Measurements from ENCODE around the gene STK32B.

STK32B gene

DNA sequence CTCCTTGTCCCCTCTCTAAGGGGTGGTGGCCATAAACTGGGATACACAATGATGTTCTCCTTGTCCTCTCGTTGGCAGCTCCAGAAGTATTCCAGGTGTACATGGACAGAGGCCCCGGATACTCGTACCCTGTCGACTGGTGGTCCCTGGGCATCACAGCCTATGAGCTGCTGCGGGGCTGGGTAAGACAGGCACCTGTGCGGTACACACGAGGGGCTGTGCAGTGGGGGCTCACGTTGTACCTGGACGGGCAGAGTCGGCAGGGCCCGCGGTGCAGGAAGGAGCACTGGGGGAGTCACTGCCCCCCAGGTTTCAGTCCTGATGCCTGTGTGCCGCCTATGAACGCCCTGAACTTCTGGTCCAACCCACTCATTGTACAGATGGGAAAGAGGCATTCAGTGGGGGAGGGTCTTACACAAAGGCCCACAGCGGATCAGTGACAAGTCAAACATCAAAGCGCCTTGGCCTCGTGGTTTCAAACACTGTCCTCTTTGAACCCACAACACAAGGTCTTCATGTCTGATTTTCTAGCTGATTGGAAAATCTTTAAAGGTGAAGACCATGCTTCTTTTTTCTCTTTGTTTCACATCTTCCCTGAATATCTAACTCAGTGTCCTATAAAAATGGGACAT, 395.4 kb downstream of the STK32B start:
- DNase-seq (ENCODE audit: low spot score) = no peak

DNA sequence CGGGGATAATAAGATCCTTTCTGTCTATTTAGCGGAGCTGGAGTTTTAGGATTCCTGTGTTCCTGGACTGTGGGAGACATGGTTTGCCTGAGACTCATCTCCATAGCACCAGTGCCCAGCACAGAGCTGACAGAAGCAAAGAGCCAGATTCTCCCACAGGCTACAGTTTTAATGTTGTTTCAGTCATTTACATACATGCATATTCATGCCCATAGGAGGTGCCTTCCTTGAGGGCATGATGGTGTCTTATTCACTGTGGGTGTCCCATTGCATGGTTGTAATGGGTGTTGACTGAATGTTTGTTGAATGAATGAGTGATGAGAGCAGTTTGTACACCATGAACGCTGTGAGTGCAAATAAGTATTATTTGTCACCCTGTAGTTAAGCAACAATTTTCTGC, 396.5 kb downstream of the STK32B start:
- no peak for DNase-seq (ENCODE audit: low spot score)

- no peak for DNase-seq (ENCODE audit: low spot score)
Measured at GRCh38 chr4:5448221-5448620, 396.9 kb downstream of the STK32B start.

DNA sequence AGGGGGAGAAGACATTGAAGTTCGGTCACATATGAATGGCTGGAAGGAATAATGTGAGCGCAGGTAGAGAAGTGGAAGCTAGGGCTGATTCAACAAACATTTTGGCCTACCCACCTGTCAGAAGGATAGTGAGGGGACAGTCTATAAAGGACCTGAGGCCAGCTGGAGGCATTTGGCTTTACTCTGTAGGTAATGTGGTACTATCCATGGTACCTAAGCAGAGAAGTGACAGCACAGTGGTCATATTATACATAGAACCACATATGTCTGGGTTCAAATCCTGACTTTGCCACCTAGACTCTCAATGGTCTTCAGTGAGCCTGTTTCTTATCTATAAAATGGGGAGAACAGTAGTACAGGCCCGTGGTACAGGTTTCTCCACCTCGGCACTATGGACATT, 400.0 kb downstream of the STK32B start:
- no peak for DNase-seq (ENCODE audit: low spot score)

DNA sequence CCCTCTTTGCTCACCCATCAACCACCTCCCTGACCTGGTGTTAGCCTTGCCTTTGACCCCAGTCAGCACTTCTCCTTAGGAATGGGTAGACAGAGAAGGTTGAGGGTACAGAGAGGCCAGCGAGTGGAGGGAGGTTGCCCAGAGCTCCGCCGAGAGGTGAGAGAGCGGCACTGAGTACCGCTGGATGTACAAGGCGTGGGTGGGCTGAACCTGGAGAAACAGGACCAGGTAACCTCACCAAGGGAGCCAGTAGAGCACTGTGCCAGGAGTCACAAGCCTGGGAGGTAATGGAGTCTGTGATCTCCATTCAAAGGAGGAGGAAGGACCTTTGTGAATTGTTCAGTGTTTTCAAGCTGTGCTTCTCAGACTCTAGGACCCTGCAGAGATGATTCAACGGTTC, 400.9 kb downstream of the STK32B start:
- no peak for DNase-seq (ENCODE audit: low spot score)

DNA sequence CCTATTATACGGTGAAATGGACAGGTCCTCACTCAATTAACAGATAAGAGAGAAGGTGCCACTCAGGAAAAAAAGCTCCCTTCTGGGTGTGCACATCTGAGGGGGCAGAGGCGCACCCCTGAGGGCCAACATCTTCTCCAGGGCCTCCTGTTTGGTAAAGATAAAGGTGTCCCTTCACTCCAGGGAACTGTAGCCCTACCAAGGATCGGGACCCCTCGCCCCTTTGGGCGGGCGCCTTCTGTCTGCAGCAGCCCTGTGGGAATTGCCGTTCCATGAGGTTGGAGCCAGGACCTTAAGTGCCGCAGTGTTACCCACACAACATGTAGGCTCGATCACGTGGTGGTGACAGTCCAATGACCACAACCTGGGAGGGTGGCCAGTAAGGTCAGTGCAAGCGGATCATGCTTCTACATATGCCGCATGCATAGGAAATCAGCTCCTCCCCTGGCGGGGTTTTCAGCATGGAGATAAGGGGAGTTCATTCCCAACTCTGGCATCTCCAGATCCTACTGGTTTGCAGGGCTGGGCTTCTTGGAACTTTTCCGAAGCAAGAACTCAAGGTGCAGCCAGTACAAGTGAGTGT, 403.8 kb downstream of the STK32B start:
- DNase-seq (ENCODE audit: low spot score) = no peak

DNA sequence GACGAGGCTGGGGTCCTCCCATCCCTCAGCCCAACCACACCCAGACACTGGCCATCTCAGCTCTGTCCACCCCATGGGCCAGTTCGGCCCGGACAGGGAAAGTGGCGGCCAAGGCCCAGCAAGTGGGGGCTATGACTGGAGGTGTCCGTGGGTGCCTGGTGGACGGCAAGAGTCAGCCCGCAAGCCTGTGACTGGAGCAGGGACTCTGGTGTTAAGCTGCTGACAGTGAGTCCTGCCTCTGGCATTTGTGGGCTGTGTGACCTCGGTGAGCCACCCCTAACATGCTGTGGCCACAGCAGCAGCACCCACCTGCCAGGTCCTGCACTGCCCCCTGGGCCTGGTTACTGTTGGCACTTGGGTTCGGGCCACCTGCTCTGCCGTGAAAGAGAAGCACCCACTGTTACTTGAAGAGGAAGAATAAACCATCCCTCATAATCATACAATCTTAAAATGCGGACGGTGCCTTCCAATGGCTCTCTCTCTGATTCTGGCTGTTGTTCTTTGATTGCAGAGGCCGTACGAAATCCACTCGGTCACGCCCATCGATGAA, 405.1 kb downstream of the STK32B start:
- DNase-seq (ENCODE audit: low spot score) = no peak

DNA sequence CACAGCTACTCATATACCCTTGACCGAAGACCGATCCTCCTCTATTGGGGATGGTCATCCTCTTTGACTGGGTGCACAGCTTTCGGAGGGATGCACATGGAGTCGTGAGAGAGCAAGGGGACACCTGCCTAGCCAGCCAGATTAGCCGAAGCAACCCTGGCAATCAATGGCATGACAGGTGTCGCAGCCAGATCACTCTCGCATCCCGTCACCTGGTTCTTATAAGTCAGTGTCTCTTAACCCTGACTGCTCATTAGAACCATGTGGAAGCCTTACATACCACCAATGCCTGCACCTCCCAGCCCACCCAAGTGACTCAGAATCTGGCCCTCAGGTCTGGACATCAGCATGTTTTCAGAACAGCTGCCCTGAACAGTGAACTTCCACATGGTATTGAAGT, 407.4 kb downstream of the STK32B start:
- no peak for DNase-seq (ENCODE audit: low spot score)

DNA sequence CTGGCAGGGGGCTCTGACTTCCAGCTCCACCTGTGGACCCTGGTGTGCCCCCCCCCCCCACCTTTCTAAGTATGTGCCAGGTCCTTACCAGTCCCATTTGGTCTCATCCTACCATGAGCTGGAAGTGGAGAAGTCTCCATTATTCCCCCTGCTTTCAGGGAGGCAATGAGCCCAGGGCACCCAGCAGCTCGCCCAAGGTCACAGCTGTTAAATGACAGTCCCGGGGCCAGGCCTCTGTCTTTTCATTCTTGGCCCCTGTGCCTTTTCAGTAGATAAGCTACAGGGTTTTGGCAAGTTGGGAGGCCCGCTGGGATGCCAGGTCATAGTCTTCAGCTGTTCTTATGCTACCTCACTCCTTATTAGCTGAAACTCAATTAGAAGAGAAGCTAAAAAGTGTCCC, 408.0 kb downstream of the STK32B start:
- DNase-seq (ENCODE audit: low spot score) = no peak

DNA sequence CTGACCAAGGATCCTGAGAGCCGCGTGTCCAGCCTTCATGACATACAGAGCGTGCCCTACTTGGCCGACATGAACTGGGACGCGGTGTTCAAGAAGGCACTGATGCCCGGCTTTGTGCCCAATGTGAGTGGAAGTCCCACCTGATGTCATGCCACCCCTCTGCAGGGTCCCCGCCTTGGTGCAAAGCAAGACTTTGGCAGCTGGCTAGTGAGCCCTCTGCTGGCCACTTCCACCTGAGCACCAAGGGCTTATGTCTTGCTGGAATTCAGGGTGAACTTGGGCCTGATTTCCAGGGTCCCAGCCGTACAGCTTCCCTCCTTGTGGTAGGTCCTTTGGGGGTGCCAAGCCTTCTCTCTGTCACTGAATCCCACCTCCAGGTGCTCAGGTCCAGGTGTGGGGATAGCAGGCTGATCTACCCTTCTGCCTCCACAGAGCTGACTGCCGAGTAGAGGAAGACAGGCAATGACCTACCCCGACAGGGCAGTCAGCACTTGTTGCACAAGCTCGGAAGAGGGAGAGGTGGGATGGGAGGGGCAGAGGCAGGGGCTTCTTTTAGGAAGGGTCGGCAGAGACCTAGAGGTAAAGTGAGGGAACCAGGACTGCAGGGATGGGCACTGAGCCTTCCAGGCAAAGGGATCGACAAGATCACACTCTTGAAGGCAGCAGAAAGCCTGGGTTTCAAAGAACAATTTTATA, 409.0 kb downstream of the STK32B start:
- no peak for DNase-seq (ENCODE audit: low spot score)

DNA sequence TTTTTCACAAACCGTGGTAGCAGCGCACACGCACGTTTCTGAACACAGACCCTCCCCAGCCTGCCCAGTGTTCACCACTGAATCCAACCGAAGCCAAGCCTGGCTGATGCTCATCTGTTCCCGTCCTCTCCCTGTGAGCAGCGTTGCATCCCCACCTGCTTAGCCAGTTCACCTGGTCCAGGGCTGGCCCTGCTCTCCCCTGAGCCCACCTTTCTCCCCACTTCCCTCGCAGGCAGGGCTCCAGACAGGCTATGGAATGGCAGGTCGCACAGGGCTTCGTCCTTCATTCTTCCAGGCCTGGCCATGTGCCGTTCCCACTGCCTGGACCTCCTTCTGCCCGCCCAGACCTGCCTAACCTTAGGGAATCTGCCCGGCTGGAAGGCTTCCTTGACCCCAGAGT, 410.2 kb downstream of the STK32B start:
- no peak for DNase-seq (ENCODE audit: low spot score)

DNA sequence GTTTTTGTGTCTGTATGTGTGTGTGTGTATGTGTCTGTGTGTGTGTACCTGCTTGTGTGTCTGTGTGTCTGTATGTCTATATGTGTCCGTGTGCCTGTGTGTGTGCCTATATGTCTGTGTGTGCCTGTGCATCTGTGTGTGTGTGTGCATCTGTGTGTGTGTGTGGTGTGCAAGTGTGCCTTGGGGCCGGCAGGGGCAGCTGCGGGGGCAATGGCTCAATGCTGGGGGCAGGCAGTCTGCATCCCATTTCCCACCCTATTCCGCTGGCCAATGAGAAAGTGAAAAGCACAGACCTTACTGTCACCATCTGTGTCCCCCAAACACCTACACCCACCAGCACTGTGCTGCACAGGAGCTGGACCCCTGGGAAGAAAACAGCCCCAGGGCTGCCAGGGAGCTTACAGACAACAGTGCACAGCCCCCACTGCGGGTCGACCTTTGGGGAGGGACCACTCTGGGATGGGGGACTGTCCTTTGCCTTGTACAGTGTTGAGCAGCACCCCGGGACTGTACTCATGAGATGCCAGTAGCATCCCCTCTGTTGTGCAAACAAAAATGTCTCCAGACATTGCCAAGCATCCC, 411.1 kb downstream of the STK32B start:
- no peak for DNase-seq (ENCODE audit: low spot score)

GRCh38 chr4:5462896-5463295, 411.6 kb downstream of the STK32B start:
- no peak for DNase-seq (ENCODE audit: low spot score)

DNA sequence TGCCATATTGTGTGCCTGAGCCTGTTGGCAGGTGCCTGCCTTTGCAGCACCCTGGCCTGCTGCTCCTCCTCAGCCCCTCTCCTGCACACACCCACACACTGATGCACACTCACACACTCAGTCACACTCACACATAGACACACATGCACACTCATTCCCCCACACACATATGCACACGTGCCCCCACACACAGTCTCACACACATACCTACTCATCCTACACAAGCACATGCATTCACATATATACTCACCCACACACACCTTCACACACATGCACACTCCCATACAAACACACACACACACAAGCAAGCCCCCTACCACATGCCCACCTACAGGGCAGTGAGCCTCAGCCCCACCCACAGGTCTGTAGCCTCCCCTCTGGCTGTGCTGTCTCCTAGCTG, 412.1 kb downstream of the STK32B start:
- no peak for DNase-seq (ENCODE audit: low spot score)

- DNase-seq (ENCODE audit: low spot score) = no peak
Measured at GRCh38 chr4:5463936-5464650, 412.8 kb downstream of the STK32B start.

DNA sequence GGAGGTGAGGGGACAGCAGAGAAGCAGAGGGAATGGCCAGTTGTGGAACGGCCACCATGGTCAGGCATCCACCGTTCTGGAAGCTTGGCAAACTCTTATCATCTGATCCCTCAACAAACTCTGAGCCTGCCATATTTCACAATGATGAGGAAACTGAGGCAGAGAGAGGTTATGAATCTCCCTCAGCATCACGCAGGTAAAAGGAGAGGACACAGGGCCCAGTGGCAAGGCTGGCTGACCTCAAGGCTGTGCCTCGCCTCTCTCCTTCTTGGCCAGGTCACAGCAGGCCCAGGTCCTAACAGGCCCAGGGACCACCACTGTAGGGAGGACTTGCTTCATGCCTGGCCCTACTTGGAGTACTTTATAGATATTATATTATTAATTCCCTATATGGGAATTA, 414.2 kb downstream of the STK32B start:
- no peak for DNase-seq (ENCODE audit: low spot score)

DNA sequence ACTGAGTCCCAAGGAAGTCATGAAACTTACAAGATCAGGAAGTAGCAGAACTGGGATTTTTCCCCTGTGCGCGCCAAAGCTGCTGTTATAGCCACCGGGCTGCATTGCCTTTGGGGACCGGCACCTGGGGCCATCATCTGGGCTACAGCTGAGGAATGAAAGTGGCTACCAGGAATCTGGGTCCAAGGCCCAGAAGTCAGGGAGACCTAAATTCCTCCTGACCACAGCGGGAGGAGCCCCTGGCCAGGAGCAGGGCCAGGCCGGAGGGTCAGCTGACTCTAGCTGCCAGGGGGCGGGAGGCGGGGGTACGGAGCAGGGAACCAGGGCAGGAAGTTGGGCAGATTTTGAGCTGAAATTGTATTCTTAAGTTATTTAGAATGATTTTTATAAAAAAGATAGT, 414.7 kb downstream of the STK32B start:
- DNase-seq (ENCODE audit: low spot score) = no peak

GRCh38 chr4:5467111-5467510, 415.8 kb downstream of the STK32B start:
- no peak for DNase-seq (ENCODE audit: low spot score)

DNA sequence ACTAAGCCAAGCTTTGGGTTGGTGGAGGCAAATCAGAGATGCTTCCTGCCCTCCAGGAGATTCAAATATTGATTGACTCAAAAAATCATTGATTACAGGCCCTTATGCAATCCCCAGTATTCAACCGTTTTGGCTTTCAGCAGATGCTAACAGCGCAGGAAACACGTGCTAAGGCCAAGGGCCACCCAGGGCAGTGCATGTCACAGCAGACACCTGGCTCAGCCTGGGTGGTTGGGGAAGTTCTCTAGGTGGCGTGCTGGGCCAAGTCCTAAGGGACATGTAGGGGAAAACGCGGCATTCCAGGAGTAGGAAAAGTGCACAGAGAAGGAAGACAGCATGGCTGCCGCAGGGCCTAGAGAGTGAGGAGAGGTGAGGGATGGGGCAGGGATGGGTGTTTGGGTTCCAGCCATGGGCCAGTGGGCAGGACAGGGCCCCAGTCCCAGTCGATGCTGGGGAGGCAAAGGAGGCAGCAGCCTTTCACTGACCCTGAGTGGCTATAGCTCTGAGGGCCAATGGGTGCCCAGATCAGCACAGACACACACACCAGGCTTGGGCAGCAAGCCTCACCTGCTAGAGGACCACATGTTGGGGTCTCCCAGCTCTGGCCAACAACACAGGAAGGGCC, 418.0 kb downstream of the STK32B start:
- DNase-seq (ENCODE audit: low spot score) = no peak

DNA sequence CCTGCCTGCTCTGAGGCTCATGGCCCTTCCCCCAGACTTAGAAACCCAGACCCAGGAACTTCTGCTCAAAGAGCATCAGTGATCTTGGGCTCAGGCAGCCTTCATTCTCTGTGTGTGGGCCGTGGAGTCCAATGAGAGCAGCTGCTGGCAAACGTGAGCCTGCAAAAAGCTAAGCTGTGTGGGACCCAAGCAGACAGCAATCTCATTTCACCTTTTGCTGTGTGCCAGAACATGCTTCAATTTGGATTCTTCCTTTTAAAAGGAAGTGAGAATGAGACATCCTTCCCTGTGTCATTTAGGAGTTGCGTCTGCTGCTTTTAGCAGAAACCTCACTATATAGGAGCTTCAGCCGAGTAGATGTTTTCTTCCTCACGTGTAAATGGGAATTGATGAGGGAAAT, 418.6 kb downstream of the STK32B start:
- DNase-seq (ENCODE audit: low spot score) = no peak

- no peak for DNase-seq (ENCODE audit: low spot score)
Measured at GRCh38 chr4:5470318-5471198, 419.3 kb downstream of the STK32B start.
